SW480 (cell line): ENCODE measurements around the gene ACTRT2.

Experiments
- DNase-seq: peaks from one replicate; pipeline ENCODE4 v3.0.0-alpha.2; 2016; ENCODE audit warnings: low spot score

ACTRT2 gene

GRCh38 chr1:3033040-3033789 is 11.9 kb downstream of the ACTRT2 start:
- peak; percentile 76 for DNase-seq

DNA sequence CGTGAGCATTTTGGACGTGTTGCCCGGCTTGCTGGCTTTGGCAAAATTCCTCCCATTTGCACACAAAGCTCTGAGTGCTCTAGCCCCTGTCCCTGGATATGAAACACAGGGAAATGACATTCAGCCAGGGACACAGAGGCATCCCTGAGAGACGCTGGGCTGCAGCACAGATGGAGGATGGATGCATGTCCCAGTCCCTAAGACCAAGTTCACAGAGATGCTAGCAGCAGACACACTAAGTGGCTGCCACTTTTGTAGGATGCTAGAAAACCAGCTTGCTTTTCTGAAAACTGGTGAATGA is 12.5 kb downstream of the ACTRT2 start:
- DNase-seq = no peak

- DNase-seq = no peak
These were observed 12.9 kb downstream of the ACTRT2 start for GRCh38 chr1:3034162-3034561.

- no peak for DNase-seq
These were observed 13.7 kb downstream of the ACTRT2 start for GRCh38 chr1:3034728-3035562.

DNA sequence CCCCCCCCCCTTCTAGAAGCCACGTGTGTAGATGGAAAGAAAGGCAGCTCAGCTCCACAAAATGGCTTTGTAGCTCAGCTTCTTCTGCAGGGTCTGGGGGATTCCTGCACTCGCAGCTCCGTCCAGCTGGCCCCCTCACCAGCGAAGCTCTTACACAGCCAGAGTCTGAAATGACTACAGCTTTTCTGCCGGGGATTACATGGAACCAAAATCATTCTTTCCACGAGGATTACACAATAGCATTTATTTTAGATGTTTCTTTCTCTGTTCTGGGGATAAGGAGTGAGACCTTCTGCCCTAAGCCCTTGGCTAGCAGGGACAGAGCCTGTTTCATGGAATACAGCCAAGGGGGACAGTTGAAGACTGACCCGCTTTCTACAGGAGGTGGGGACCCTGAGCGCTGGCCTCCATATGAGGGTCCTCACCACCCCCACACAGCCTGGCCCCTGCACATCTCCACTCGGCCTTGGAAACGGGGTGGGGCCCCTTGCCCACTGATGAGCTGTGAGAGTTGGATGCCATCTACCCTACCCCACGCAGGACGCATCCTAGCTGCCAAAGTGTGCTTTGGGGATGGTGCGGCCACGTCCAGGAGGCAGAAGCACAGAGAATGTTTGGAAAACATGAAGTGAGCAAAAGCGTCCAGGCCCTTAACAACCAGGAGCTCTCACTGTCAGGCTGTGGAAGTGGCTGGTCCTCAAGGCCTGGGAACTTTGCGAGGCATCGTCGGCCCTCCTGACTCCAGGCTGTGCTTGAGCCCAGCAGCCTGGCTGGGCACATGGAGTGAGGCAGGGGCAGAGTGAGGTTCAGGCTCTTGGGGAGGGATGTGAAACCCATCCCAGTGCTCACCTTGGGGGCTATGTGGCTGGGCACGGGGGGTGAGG is 14.5 kb downstream of the ACTRT2 start:
- no peak for DNase-seq

GRCh38 chr1:3036447-3037280 is 15.4 kb downstream of the ACTRT2 start:
- DNase-seq = no peak

GRCh38 chr1:3037281-3038040 is 16.2 kb downstream of the ACTRT2 start:
- no peak for DNase-seq

DNA sequence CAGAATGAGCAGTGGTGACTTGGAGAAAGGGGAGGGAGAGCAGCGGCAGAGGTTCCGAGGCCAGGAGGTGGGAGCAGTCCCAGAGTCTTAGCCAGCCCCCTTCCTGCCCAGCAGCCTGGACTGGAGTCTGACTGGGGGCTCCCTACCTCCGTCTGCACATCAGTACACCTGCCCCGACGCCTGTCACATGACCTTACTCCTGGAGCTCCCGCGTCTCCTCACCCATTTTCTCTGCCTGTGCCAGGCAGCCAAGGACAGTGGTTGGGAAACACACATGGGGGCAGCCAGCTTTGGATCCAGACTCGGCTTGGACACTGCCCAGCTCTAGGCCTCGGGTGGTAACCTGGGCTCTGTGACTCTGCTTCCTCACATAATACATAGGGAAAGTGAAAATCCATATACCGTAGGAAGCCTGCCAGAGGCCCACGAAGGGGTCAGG is 16.9 kb downstream of the ACTRT2 start:
- DNase-seq = no peak

DNA sequence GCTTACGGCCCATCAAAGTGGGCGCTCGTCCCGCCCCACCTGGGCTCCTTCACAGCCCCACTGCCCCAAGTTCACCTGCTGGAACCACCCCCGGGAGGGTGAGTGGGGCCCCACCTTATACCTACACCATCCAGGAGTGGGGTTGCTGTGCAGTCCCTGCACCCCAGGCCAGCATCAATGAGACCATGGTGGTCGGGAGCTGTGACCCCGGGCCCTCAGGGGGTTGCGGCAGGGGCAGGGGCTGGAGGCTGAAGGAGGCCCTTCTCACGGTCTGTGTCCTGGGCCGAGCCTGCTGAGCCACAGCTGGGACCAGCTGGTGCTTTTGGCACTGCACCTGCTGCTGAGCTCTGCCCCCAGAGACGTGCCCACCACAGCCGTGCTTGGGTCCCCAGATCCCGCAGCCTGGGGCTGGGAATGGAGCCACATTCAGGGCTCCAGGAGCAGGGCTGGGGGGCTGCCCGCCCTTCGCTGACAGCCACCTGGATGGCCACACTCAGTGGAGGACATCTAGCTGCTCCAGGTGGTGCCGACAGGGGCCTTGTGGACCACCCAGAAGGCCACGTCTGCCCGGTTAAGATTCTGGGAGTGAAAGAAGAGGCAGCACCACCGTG is 17.4 kb downstream of the ACTRT2 start:
- no peak for DNase-seq

GRCh38 chr1:3040004-3040403 is 18.7 kb downstream of the ACTRT2 start:
- DNase-seq = no peak

- DNase-seq = no peak
These were observed 21.2 kb downstream of the ACTRT2 start for GRCh38 chr1:3042481-3042880.

- DNase-seq = no peak
These were observed 27.9 kb downstream of the ACTRT2 start for GRCh38 chr1:3049164-3049563.

- no peak for DNase-seq
These were observed 28.6 kb downstream of the ACTRT2 start for GRCh38 chr1:3049905-3050304.

DNA sequence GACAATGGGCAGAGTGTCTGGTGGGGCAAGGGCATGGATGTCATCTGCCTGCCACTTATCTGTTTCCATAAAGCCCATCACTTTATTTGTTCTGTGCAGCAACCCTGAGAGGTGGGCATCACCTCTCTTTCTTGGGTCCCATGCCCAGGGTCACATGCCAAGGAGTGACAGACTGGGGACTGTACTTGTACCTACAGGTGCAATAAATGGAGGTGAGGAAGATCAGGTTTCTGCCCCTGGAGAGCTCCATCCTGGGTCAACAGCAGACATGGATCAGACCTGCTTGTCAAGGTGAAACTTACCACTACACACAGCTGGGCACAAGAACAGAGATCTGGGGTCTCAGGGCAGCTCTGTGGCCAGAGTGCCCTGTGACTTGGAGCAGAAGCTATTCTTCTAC is 29.3 kb downstream of the ACTRT2 start:
- DNase-seq = no peak

GRCh38 chr1:3051270-3052268 is 30.3 kb downstream of the ACTRT2 start:
- no peak for DNase-seq

DNA sequence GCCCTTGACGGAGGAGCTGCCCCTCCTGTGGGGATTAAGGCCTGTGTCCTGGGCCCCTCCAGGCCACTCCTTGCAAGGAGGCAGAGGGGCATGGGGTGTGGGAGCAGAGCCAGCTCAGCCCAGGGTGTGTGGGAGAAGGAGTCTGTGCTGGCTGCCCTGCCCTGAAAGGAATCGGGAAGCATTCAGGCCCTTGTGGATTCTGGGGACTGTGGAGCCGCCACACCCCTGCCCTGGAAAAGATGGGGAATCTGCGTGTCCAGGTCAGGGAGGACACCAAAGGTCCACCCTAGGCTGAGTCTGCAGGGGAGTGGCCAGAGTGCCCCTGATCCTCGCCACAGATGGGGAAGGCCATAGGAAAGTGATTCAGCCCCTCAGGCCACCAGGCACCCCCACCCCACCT is 31.2 kb downstream of the ACTRT2 start:
- DNase-seq = no peak

- DNase-seq = no peak
These were observed 32.2 kb downstream of the ACTRT2 start for GRCh38 chr1:3053366-3053980.

GRCh38 chr1:3053986-3054385 is 32.7 kb downstream of the ACTRT2 start:
- DNase-seq = no peak

DNA sequence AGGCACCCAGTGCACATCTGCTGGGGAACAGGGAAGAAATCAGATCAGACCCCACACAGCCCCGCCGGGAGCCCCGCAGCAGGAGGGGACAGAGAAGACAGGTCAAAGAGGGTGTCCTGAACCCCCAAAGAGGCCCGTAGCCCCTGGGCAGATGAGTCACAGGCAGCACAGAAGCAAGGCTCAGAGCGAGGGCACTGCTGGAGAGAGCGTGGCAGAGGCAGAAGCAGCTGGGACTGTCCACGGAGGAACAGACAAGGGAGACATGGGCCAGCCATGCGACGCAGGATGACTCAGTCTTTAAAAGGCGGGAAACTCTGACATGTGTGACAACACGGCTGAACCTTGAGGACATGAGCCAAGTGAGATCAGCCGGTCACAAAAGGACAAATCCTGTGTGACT is 33.2 kb downstream of the ACTRT2 start:
- no peak for DNase-seq
